HEK293 (cell line): ENCODE data around the gene ZSWIM3.

Source experiments
- ATF2 ChIP-seq: fragments of 450-650 bp; formaldehyde crosslinking; IDR thresholded peaks from 2 replicates; pipeline ENCODE4 v1.5.1; 2016; ENCODE audit warnings: missing biosample characterization, missing genetic modification characterization, low read depth
- HIC1 ChIP-seq: fragments of 450-650 bp; formaldehyde crosslinking; IDR thresholded peaks from 2 replicates; pipeline ENCODE4 v1.5.1; 2016; ENCODE audit warnings: missing biosample characterization, missing genetic modification characterization
- HOXC10 ChIP-seq: sonication (generic); formaldehyde crosslinking; IDR thresholded peaks from 2 replicates; pipeline ENCODE4 v1.8.1; 2023; ENCODE audit warnings: mild to moderate bottlenecking, missing genetic modification reagents
- IKZF3 ChIP-seq: fragments of 450-650 bp; IDR thresholded peaks from 2 replicates; pipeline ENCODE4 v1.5.0; 2018; ENCODE audit warnings: missing biosample characterization, mild to moderate bottlenecking, missing genetic modification characterization, moderate library complexity
- KLF10 ChIP-seq: fragments of 450-650 bp; IDR thresholded peaks from 2 replicates; pipeline ENCODE4 v1.5.1; 2018; ENCODE audit warnings: missing biosample characterization, mild to moderate bottlenecking, missing genetic modification characterization
- OSR2 ChIP-seq: fragments of 450-650 bp; formaldehyde crosslinking; IDR thresholded peaks from 2 replicates; pipeline ENCODE4 v1.5.1; 2016; ENCODE audit warnings: missing biosample characterization, missing genetic modification characterization
- PRDM6 ChIP-seq: fragments of 450-650 bp; formaldehyde crosslinking; IDR thresholded peaks from 2 replicates; pipeline ENCODE4 v1.5.1; 2017; ENCODE audit warnings: missing biosample characterization, missing genetic modification characterization
- RBAK ChIP-seq: fragments of 450-650 bp; formaldehyde crosslinking; IDR thresholded peaks from 2 replicates; pipeline ENCODE4 v1.5.1; 2016; ENCODE audit warnings: missing biosample characterization, missing genetic modification characterization
- SP3 ChIP-seq: fragments of 450-650 bp; formaldehyde crosslinking; IDR thresholded peaks from 2 replicates; pipeline ENCODE4 v1.5.1; 2016; ENCODE audit warnings: missing biosample characterization, missing genetic modification characterization
- SP7 ChIP-seq: fragments of 450-650 bp; formaldehyde crosslinking; IDR thresholded peaks from 2 replicates; pipeline ENCODE4 v1.5.1; 2016; ENCODE audit warnings: missing biosample characterization, missing genetic modification characterization
- ZBTB20 ChIP-seq: fragments of 450-650 bp; formaldehyde crosslinking; IDR thresholded peaks from 2 replicates; pipeline ENCODE4 v1.5.1; 2016; ENCODE audit warnings: missing biosample characterization, missing genetic modification characterization
- ZBTB6 ChIP-seq: fragments of 450-650 bp; formaldehyde crosslinking; IDR thresholded peaks from 2 replicates; pipeline ENCODE4 v1.5.1; 2017; ENCODE audit warnings: missing biosample characterization, missing genetic modification characterization
- ZFP37 ChIP-seq: fragments of 450-650 bp; formaldehyde crosslinking; IDR thresholded peaks from 2 replicates; pipeline ENCODE4 v1.5.1; 2016; ENCODE audit warnings: missing biosample characterization, missing genetic modification characterization
- ZNF132 ChIP-seq: fragments of 450-650 bp; formaldehyde crosslinking; IDR thresholded peaks from 2 replicates; pipeline ENCODE4 v1.5.1; 2017; ENCODE audit warnings: missing biosample characterization, missing genetic modification characterization, borderline replicate concordance
- ZNF140 ChIP-seq: fragments of 450-650 bp; formaldehyde crosslinking; IDR thresholded peaks from 2 replicates; pipeline ENCODE4 v1.5.1; 2016; ENCODE audit warnings: missing biosample characterization, missing genetic modification characterization
- ZNF18 ChIP-seq: fragments of 450-650 bp; formaldehyde crosslinking; IDR thresholded peaks from 2 replicates; pipeline ENCODE4 v1.5.1; 2016; ENCODE audit warnings: missing biosample characterization, missing genetic modification characterization
- ZNF214 ChIP-seq: fragments of 450-650 bp; formaldehyde crosslinking; IDR thresholded peaks from 2 replicates; pipeline ENCODE4 v1.5.1; 2017; ENCODE audit warnings: missing biosample characterization, mild to moderate bottlenecking, missing genetic modification characterization, borderline replicate concordance
- ZNF266 ChIP-seq: fragments of 450-650 bp; formaldehyde crosslinking; IDR thresholded peaks from 2 replicates; pipeline ENCODE4 v1.5.1; 2016; ENCODE audit warnings: missing biosample characterization, missing genetic modification characterization, low read depth
- ZNF350 ChIP-seq: fragments of 450-650 bp; formaldehyde crosslinking; IDR thresholded peaks from 2 replicates; pipeline ENCODE4 v1.5.0; 2017; ENCODE audit warnings: missing biosample characterization, mild to moderate bottlenecking, missing genetic modification characterization
- ZNF354C ChIP-seq: fragments of 450-650 bp; formaldehyde crosslinking; IDR thresholded peaks from 2 replicates; pipeline ENCODE4 v1.5.1; 2016; ENCODE audit warnings: missing biosample characterization, missing genetic modification characterization, low read depth, borderline replicate concordance
- ZNF404 ChIP-seq: fragments of 450-650 bp; formaldehyde crosslinking; IDR thresholded peaks from 2 replicates; pipeline ENCODE4 v1.5.1; 2017; ENCODE audit warnings: missing biosample characterization, missing genetic modification characterization
- ZNF521 ChIP-seq: fragments of 450-650 bp; formaldehyde crosslinking; IDR thresholded peaks from 2 replicates; pipeline ENCODE4 v1.5.1; 2017; ENCODE audit warnings: missing biosample characterization, mild to moderate bottlenecking, missing genetic modification characterization
- ZNF561 ChIP-seq: fragments of 450-650 bp; IDR thresholded peaks from 2 replicates; pipeline ENCODE4 v1.5.1; 2018; ENCODE audit warnings: missing biosample characterization, missing genetic modification characterization, borderline replicate concordance
- ZNF626 ChIP-seq: fragments of 450-650 bp; sonication (Bioruptor Pico); formaldehyde crosslinking; IDR thresholded peaks from 2 replicates; pipeline ENCODE4 v1.5.1; 2018; ENCODE audit warnings: missing biosample characterization, missing genetic modification characterization, inconsistent platforms
- ZNF645 ChIP-seq: fragments of 450-650 bp; formaldehyde crosslinking; IDR thresholded peaks from 2 replicates; pipeline ENCODE4; 2016; ENCODE audit warnings: missing biosample characterization, missing genetic modification characterization
- ZNF677 ChIP-seq: fragments of 450-650 bp; IDR thresholded peaks from 2 replicates; pipeline ENCODE4 v1.5.0; 2018; ENCODE audit warnings: missing biosample characterization, mild to moderate bottlenecking, missing genetic modification characterization, moderate library complexity
- ZNF747 ChIP-seq: fragments of 450-650 bp; formaldehyde crosslinking; IDR thresholded peaks from 2 replicates; pipeline ENCODE4 v1.5.1; 2016; ENCODE audit warnings: missing biosample characterization, missing genetic modification characterization
- ZSCAN16 ChIP-seq: fragments of 450-650 bp; formaldehyde crosslinking; IDR thresholded peaks from 2 replicates; pipeline ENCODE4 v1.5.1; 2016; ENCODE audit warnings: missing biosample characterization, missing genetic modification characterization
- ZSCAN23 ChIP-seq: fragments of 450-650 bp; formaldehyde crosslinking; IDR thresholded peaks from 2 replicates; pipeline ENCODE4 v1.5.1; 2016; ENCODE audit warnings: missing biosample characterization, missing genetic modification characterization

Gene ZSWIM3

GRCh38 chr20:45890985-45891983 lies 33.9 kb downstream of the ZSWIM3 start, which contains the start of the genes CTSA and NEURL2 (continued):
- no peak for TF ChIP-seq ATF2 (tag by site-specific recombination)
- no peak for TF ChIP-seq ZNF747 (tag by site-specific recombination)
- peak; percentile 75; the same call in 1 of the 2 replicates for TF ChIP-seq ZFP37 (tag by site-specific recombination)
- no peak for TF ChIP-seq ZSCAN16 (tag by site-specific recombination)
- no peak for TF ChIP-seq ZNF677 (tag by site-specific recombination)
- TF ChIP-seq SP3 = peak; percentile 90
- 0 out of 2 replicates have a peak, but pooled peaks have one; percentile 12 for TF ChIP-seq IKZF3
- TF ChIP-seq ZNF132 = no peak
- no peak for TF ChIP-seq ZNF645
- peak; percentile 91 for TF ChIP-seq ZSCAN23 (tag by site-specific recombination)
- no peak for TF ChIP-seq ZBTB6
- TF ChIP-seq ZNF354C (tag by site-specific recombination) = no peak
- TF ChIP-seq RBAK (tag by site-specific recombination) = no peak
- peak; percentile 84 for TF ChIP-seq KLF10 (tag by site-specific recombination)
- peak; percentile 38; the same call in 1 of the 2 replicates for TF ChIP-seq OSR2 (tag by site-specific recombination)
- no peak for TF ChIP-seq ZNF214 (tag by site-specific recombination)
- no peak for TF ChIP-seq HOXC10 (CRISPR knock-in tag)
- TF ChIP-seq ZNF140 (tag by site-specific recombination) = no peak
- no peak for TF ChIP-seq ZNF521 (tag by site-specific recombination)
- peak; percentile 93 for TF ChIP-seq SP7 (tag by site-specific recombination)
- TF ChIP-seq ZNF626 (tag by site-specific recombination) = no peak
- peak; percentile 91 for TF ChIP-seq ZNF561 (tag by site-specific recombination)
- TF ChIP-seq ZNF404 = no peak
- TF ChIP-seq ZNF266 = no peak
- TF ChIP-seq HIC1 (tag by site-specific recombination) = no peak
- TF ChIP-seq ZNF18 = 0 out of 2 replicates have a peak, but pooled peaks have one; percentile 47
- no peak for TF ChIP-seq ZNF350 (tag by site-specific recombination)
- no peak for TF ChIP-seq PRDM6 (tag by site-specific recombination)
- peak; percentile 77 for TF ChIP-seq ZBTB20 (tag by site-specific recombination)
